Muscle of back (tissue), 11 donors: ENCODE results near the gene NUAK2. TPM values are rescaled to one million over a fixed set of nuclear protein-coding genes. Genes with fewer than 3 reads are reported as not detected.

ENCODE experiments used
- DNase-seq, 3 donors: peaks; one replicate each; pipeline versions ENCODE4 v3.0.0 to v3.0.0-alpha.2; 2013
- polyA plus RNA-seq, 10 donors: library from polyadenylated mRNA; unstranded; fragments of 120-200 nt; gene quantifications; one replicate each; pipeline ENCODE4 v1.2.1, GENCODE V29; 2013; ENCODE audit not compliant: insufficient read length in 10 of 10

The NUAK2 gene
- polyA plus RNA-seq, 10 donors, result 0.28 to 1.2 (median 0.65) TPM

DNA sequence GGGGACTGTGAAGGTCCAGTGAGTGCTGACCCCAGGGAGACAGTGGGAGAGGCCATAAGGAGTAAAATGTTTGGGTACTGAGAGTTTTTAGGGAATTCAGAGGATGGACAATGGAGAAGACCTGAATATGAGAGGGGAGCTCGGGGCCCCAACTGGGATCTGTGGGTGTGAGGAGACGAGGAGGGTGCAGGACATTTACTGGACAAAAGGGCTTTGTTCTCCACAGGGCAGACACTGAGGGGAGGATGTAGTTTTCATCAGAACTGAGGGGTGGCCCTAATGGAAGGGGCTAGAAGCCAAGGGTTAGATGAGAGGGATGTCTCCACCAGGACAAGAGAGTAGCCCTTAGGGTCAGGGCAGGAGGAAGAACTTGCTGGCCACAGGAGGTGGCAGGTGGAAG, 63.8 kb downstream of the NUAK2 start:
- no peak for DNase-seq

DNA sequence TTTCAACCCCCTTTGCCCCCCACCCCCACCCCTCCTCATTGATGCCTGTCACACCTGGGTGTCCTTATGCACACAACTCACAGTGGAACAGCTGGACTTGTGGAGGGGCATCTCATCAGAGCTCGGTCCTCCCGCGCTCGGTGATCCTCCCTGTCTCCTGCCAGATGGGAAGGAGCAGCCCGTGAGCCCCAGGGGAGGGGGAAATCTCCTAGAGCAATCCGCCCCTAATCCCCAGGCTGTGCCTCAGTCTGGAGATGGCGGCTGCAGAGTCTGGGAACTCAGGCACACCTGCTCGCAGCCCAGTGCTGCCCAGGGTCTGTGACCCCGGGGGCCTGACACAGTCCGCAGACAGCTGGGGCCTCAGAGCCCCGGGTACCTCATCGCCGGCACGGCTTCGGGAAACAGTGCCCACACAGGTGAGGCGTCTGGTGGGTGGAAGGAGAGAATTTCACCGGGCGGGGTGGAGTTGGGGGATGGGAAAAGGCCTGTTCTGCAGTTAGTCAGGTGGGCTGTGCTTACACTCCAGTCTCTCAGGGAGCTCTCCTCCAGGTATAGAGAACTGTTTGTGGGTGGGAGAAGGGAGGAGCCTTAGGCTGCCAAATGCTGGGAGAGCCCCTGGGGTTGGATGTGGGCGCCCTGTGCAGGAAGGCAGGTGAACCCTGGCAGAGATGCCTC, 64.5 kb downstream of the NUAK2 start:
- no peak for DNase-seq

DNA sequence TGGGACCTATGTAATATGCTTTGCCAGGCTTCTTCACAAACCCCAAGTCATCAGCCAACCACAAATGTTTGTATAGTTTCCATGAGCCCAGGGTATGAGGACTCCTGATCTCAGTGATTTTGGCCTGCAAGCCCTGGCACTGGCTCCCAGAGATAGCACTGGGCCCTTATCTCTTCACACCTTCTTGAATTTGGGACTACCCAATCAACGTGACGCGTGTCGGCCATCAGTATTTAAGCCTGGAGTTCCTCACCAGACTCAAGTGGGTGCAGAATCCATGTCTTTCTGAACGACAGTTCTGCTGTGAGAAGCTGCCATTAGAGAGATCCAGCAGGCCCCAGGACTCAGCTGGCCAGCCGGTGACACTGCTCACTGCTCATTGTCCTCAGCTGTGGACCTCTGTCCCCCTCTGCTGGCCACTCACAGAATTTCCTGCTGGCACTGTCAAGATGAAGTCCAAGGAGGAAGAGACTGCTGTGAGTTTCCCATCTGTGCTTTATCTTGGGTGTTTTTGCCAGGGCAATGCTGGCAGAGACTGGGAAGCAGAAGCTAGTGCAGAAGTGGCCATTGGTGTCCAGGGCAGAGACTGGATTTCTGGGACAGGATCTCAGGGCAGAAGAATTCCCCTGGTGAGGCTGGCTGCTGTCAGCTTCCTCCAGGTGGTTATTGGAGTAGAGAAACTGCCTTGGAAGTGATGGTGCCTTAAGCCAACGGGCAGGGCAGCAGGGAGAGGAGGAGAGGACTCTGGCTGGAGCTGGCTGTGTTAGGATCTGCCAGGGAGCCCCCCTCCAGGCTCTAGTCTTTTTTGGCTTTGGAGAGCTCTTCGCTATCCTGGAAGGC, 65.4 kb downstream of the NUAK2 start:
- DNase-seq, result peak; percentile 84 to 93 (median 92)

Other genes starting within 250 kb of the NUAK2 start
- 1 to 10 TPM; 1.8 to 3.0 (median 2.1) TPM for gene TMEM81, start 237.3 kb downstream of the NUAK2 start, polyA plus RNA-seq
- gene RBBP5, start 199.8 kb downstream of the NUAK2 start, polyA plus RNA-seq, result 10 to 100 TPM in 8 of 10 donors, 1 to 10 TPM in 2; 8.3 to 14.0 (median 11.2) TPM
- gene DSTYK, start 110.0 kb downstream of the NUAK2 start, polyA plus RNA-seq, result 1 to 10 TPM; 4.9 to 8.8 (median 7.5) TPM
- gene TMCC2, start 93.8 kb downstream of the NUAK2 start, polyA plus RNA-seq, result 10 to 100 TPM in 4 of 10 donors, 1 to 10 TPM in 6; 7.7 to 19.9 (median 9.1) TPM
- 1 to 10 TPM in 2 of 10 donors, under 1 TPM in 8; 0.23 to 1.2 (median 0.45) TPM for gene KLHDC8A, start 35.2 kb upstream of the NUAK2 start, polyA plus RNA-seq
- gene LEMD1, start 100.3 kb upstream of the NUAK2 start, polyA plus RNA-seq, result not detected
- under 1 TPM in 1 of 10 donors, not detected in 9; 0.05 TPM for gene BLACAT1, start 134.3 kb upstream of the NUAK2 start, polyA plus RNA-seq
- 10 to 100 TPM in 5 of 10 donors, 1 to 10 TPM in 5; 5.7 to 20.5 (median 9.4) TPM for gene CDK18, start 182.9 kb upstream of the NUAK2 start, polyA plus RNA-seq